Nasal cavity respiratory epithelium epithelial cell of viscerocranial mucosa (primary cell): ENCODE data around the gene TMPRSS15. TPM values are rescaled to one million over a fixed set of nuclear protein-coding genes. Genes with fewer than 3 reads are reported as not detected.

Experiments
- total RNA-seq: library from RNA; depleted of rRNA; stranded (reverse); fragments of >200 nt; gene quantifications from 2 replicates; pipeline ENCODE4 v1.2.3, GENCODE V29; 2014

Gene TMPRSS15
- total RNA-seq = not detected in 2 replicates

DNA sequence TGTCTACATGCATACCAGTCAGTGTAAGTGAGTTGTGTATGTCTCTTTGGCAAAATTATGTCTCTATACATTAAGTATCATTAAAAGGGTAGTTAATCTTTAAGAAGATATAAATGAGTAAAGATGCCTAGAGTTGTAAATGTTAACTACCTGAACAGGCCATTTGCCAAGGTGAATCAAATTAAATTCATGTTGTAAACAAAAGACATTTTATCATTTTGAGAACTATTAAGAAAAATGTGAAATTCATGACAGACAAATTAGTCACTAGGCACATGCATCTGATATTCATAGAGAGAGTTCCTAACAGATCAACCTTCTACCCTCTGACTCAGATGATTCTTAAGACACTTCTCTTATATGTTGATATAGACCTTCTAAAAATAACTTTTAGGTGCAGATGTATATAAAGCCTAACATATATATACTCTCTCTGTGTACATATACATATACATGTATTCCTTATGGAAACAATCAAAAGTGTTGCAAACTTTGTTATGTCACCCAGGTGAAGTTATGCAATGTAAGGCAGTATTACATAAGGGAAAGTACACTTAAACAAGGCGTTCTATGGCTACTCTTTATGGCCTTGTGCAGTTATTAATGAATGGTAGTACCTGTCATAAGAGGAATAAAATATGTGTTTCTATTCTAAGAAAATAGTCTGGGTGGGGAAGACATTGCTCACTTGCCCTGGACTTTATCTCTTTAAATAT is at the start of gene TMPRSS15:
TMPRSS15 (minus strand) TSS at position 51 of the 716 bp plus-strand sequence. CDS start 163 bp downstream, outside the sequence.

DNA sequence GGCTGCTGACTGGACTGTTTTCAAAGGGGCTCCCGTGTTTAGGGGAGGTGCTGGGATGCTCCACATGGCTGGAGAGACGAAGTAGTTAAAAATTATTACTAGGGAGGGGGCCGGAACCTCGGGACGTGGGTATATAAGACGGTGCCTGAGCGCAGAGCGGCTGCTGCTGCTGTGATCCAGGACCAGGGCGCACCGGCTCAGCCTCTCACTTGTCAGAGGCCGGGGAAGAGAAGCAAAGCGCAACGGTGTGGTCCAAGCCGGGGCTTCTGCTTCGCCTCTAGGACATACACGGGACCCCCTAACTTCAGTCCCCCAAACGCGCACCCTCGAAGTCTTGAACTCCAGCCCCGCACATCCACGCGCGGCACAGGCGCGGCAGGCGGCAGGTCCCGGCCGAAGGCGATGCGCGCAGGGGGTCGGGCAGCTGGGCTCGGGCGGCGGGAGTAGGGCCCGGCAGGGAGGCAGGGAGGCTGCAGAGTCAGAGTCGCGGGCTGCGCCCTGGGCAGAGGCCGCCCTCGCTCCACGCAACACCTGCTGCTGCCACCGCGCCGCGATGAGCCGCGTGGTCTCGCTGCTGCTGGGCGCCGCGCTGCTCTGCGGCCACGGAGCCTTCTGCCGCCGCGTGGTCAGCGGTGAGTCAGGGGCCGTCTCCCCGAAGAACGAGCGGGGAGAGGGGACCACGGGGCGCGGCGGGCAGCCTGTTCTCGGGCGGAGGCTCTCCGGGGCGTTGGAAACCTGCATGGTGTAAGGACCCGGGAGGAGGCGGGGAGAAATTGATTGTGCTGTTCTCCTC is 158.7 kb downstream of the TMPRSS15 start, which contains the start of gene CHODL:
CHODL (plus strand) TSS at position 163 of the 793 bp plus-strand sequence; CDS start at position 554, 391 bp downstream.

Other genes starting within 250 kb of the TMPRSS15 start
- under 0.01 and 0.28 TPM in 2 replicates for gene CHODL, start 159.0 kb downstream of the TMPRSS15 start, total RNA-seq